ENCODE data around the gene PIR.

Gene PIR

DNA sequence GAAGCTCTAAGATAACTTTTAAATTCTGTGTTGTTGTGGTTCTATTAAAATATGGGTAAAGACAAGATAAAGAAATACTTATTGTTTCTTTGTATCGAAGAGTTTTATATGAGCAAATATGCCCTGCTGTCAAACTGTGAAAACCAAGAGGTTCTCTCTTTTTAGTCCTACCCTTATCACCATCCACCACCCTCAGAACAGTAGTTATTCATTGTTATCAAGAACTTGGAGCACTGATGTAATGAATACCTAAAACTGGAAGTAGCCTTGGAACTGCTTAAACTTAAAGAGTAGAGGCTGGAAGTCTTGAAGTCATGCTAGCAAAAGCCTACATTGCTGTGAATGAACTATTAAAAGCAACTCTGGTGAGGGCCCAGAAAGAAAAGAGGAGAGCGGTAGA is 9.2 kb downstream of the PIR start:
- no peak for DNase-seq (ENCODE audit: low read depth in 2 of 2)

DNA sequence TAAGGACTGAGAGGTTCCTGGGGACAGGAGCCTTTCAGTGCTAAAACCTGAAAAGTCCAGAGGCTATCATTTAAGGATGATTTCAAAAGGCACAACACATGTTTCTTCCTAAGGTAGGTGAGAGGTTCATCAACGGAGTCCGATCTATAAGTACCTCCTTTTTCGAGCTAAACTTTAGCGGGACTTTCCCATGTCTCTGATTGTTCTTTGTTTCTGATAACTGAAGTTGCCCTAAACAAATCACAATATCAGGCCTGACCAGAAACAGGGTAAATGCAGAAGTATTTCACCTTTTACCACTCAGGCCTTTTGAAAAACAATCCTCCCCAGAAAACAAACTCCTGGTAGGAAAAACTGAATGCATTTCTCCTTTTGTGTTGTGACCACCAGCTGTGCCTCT is 17.6 kb downstream of the PIR start:
- no peak for DNase-seq (ENCODE audit: low read depth in 2 of 2)

- DNase-seq (ENCODE audit: low read depth in 2 of 2), result no peak
Observed at GRCh38 chrX:15475021-15475420, 18.1 kb downstream of the PIR start.

DNA sequence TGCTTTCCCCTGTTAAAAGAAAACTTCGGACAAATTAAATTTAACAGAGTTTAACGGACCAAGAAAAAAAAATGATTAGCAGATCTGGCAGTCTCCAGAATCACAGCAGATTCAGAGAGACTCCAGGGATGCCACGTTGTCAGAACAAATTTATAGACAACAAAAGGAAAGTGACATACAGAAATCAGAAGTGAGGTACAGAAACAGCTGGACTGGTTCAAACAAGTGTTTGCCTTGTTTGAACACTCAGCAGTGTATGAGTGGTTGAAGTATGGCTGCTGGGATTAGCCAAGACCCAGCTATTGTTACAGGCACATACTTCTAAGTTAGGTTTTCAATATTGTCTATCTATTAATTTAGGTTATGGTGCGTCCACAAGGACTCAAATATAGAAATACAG is 19.1 kb downstream of the PIR start:
- no peak for DNase-seq (ENCODE audit: low read depth in 2 of 2)

GRCh38 chrX:15472531-15472930 is 20.6 kb downstream of the PIR start:
- DNase-seq (ENCODE audit: low read depth in 2 of 2), result no peak

DNA sequence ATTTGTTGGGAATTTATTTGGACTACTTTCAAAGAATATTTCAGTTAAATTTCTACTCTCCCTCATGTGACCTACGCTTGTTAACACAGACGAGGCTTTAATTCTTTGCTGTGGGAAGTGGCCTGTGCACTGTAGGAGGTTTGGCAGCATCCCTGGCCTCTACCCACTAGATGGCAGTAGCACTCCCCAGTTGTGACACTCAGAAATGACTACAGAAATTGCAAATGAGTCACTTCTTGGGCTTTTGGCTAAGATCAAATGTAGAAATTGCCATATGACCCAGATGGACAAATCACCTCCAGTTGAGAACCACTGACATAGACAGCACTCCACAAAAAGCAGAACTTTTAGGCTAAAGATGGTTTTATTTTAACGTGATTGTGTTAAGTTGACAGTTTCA is 22.1 kb downstream of the PIR start:
- peak; percentile 24 to 28 for DNase-seq (ENCODE audit: low read depth in 2 of 2)

- DNase-seq (ENCODE audit: low read depth in 2 of 2), result no peak
Observed at GRCh38 chrX:15469613-15470012, 23.5 kb downstream of the PIR start.

DNA sequence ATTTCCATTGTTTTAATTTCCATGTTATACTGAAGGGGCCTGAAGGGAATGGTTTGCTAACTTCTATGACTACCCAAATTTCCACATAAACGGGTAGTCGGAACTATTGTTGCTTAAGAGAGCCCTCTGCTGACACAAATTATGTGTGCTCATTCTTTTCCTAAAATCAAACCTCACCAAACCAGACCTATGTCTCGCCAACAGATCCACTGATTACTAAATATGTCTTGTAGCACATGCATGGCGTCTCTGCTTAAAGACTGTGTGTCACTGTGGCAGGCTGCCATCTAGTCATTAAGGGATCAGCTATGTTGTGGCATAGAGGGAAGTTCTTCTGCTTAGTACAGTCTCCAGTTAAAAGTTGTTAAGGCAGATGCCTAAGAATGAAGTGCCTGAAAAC is 25.1 kb downstream of the PIR start:
- no peak for DNase-seq (ENCODE audit: low read depth in 2 of 2)

DNA sequence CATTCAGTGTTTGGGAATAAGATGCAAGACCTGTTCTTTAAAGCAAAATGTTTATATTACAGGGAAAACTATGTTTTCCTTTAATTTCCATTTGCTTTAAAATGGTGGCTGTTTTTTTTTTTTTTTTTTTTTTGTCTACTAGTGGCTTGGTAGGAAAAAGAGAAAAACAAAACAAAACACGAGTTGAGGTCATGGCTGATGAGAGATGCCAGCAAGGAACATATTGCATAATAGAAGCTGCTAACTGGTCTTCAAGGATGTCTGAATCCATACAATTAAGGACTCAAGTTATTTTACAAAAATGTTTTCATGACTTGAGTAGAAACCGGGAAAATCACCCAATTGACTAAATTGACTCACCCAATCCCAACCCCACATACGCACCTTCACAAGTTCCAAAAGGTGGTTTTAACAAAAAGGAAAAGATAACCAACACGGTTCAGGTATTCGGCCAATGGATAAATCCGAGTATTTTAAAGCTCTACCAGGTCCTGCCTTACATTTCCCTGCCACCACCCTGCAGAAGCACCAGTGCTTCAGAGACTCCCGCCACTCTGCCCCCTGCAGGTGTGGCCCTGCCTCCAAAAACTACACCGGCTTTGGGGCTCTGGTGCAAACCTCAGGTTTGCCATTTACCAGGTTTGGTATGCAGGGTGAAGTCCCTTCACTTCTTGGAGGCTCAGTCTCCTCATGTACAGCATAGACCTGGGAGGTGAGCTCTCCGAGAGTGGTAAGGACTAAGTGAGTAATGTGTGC is 27.1 kb downstream of the PIR start:
- DNase-seq (ENCODE audit: low read depth in 2 of 2), result no peak

GRCh38 chrX:15465347-15465746 is 27.8 kb downstream of the PIR start:
- DNase-seq (ENCODE audit: low read depth in 2 of 2), result no peak

- DNase-seq (ENCODE audit: low read depth in 2 of 2), result no peak
Observed at GRCh38 chrX:15464704-15465103, 28.4 kb downstream of the PIR start.

DNA sequence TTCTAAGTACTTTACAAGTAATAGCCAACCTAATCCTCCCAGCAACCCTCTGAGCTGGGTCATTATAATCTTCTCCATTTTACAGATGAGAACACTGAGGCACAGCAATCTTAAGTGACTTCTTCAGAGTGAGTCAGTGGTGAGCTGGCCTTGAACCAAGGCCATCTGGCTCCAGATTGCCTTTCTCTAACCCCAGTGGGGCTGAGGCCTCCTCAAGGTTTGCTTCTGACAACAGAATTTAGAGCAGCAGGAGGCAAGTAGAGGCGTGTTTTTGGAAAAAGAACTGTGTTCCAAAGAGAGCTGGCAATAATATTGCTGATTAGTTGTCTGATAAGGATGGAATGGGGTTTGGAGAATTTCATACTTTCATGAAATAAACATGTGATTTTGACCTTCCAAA is 41.2 kb downstream of the PIR start:
- DNase-seq (ENCODE audit: low read depth in 2 of 2), result no peak

- DNase-seq (ENCODE audit: low read depth in 2 of 2), result no peak
Observed at GRCh38 chrX:15448010-15448639, 45.0 kb downstream of the PIR start.

GRCh38 chrX:15441464-15441863 is 51.7 kb downstream of the PIR start:
- no peak for DNase-seq (ENCODE audit: low read depth in 2 of 2)

- DNase-seq (ENCODE audit: low read depth in 2 of 2), result no peak
Observed at GRCh38 chrX:15438332-15438731, 54.8 kb downstream of the PIR start.

DNA sequence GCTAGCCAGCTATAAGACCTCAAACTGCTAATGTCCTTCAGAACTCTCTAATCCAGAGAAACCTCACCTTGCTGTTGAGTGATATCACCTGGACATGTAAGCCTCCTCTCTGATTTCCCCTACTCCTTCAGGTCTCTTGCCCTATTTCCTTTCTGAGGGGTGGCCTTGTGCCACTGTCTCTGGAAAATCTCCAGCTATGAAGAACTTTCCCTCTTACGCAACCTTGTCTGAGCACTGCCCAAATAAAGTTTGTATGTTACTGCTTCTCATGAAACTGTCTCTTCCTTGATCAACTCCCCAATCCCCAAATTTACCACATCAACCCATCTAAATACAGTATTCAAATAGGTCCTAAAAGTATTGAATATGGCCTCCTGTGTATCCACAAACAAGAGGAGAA is 55.4 kb downstream of the PIR start:
- no peak for DNase-seq (ENCODE audit: low read depth in 2 of 2)

DNA sequence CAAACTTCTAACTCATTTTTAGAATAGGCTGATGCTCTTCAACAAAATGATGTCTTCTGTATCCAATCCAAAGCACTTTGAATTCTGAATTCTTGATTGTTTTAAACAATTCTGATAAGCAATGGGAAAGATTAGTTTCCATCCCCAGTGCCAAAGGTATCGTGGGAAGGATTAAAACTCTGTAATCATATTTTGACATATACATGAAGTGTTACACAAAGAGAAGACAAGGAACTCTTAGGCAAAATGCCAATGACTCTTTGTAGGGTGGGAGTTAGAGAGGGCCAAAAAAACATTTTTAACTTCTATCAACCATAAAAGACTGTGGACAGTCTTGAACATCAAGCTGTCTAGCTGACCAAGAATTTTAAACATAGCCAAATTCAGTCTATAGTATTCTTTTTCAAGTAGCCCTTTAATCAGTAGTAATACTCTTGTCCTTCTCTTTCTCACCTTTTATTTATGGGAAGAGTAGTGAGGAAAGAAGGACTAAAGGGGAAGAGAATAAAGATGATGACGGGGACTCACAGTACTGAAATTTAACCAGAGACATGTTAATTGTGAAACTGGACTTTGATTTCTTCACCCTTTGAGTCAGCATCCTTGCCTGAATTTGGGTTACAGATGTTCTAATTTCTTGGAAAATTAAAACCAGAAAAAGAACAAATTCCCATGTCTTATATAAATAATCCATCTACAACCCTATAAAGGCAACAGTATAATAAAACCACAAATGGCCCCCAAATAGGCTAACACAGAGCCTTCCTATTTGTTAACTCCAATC is 57.1 kb downstream of the PIR start:
- DNase-seq (ENCODE audit: low read depth in 2 of 2), result no peak

- no peak for DNase-seq (ENCODE audit: low read depth in 2 of 2)
Observed at GRCh38 chrX:15434205-15434604, 58.9 kb downstream of the PIR start.

DNA sequence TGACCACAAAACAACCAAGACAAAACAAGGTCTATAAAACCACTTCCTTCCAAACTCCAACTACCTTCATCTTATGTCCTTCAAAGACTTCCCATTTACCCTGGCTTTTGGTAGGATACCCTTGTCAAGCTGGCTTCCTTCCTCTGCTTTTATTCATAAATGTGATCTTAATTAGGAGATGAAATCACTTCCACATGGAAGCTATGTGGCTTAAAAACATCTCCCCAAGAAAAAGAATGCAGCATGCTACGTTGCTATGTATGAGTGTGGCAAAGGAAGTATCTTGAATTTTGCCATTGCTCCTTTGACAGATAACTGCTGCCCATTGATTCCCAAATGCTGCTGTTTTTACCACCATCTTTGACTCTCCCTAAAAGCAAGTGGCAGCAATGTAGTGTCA is 62.5 kb downstream of the PIR start:
- no peak for DNase-seq (ENCODE audit: low read depth in 2 of 2)

- no peak for DNase-seq (ENCODE audit: low read depth in 2 of 2)
Observed at GRCh38 chrX:15430076-15430475, 63.1 kb downstream of the PIR start.

GRCh38 chrX:15425024-15425423 is 68.1 kb downstream of the PIR start:
- DNase-seq (ENCODE audit: low read depth in 2 of 2), result no peak

- DNase-seq (ENCODE audit: low read depth in 2 of 2), result no peak
Observed at GRCh38 chrX:15418707-15419181, 74.4 kb downstream of the PIR start.
